GM11168 (cell line): Measurements from ENCODE around the gene PTRH1.

Source experiments
- in situ Hi-C: fragments of 300-500 bp; cut with MboI; formaldehyde crosslinking; loops from one replicate; pipeline ENCODE4 v1.12.0; 2022; ENCODE audit warnings: low sequenced_read_pairs; ENCODE audit not compliant: unreplicated experiment

PTRH1 gene

GRCh38 chr9:127722055-127722745 is 6.7 kb upstream of the PTRH1 start:
- in situ Hi-C loops: no loop called here

- in situ Hi-C loops: no loop called here
Measured at GRCh38 chr9:127721391-127721821, 5.9 kb upstream of the PTRH1 start.

GRCh38 chr9:127720865-127721227 is 5.4 kb upstream of the PTRH1 start:
- in situ Hi-C loops: no loop called here

GRCh38 chr9:127720031-127720864 is 4.8 kb upstream of the PTRH1 start:
- in situ Hi-C loops: no loop called here

- in situ Hi-C loops: no loop called here
Measured at GRCh38 chr9:127717766-127718165, 2.3 kb upstream of the PTRH1 start.

GRCh38 chr9:127716412-127716811 is 949 bp upstream of the PTRH1 start:
- in situ Hi-C loops: no loop called here

- in situ Hi-C loops: no loop called here
Measured at GRCh38 chr9:127714951-127715469, 453 bp downstream of the PTRH1 start.

GRCh38 chr9:127714020-127714750 is 1.3 kb downstream of the PTRH1 start:
- in situ Hi-C loops: no loop called here

- in situ Hi-C loops: no loop called here
Measured at GRCh38 chr9:127712867-127713266, 2.6 kb downstream of the PTRH1 start.

GRCh38 chr9:127712371-127712770 is 3.1 kb downstream of the PTRH1 start:
- in situ Hi-C loops: no loop called here

- in situ Hi-C loops: no loop called here
Measured at GRCh38 chr9:127711831-127712274, 3.6 kb downstream of the PTRH1 start.

GRCh38 chr9:127711226-127711701 is 4.2 kb downstream of the PTRH1 start:
- in situ Hi-C loops: no loop called here

GRCh38 chr9:127710204-127710783 is 5.2 kb downstream of the PTRH1 start:
- in situ Hi-C loops: no loop called here

GRCh38 chr9:127708952-127709587 is 6.4 kb downstream of the PTRH1 start:
- in situ Hi-C loops: no loop called here

GRCh38 chr9:127707766-127708165 is 7.7 kb downstream of the PTRH1 start:
- in situ Hi-C loops: no loop called here

GRCh38 chr9:127706836-127707241 is 8.6 kb downstream of the PTRH1 start, which contains the start of gene CFAP157:
Gene CFAP157 (plus strand): TSS chr9:127706988. CDS start chr9:127707032, 44 bp downstream.
- in situ Hi-C loops: no loop called here

GRCh38 chr9:127705577-127706379 is 9.7 kb downstream of the PTRH1 start:
- in situ Hi-C loops: no loop called here

GRCh38 chr9:127703289-127703946 is 12.0 kb downstream of the PTRH1 start:
- in situ Hi-C loops: no loop called here
